Activated CD4-positive, alpha-beta T cell treated with anti-CD3 and anti-CD28 coated beads, Interleukin-2, amount 10 ng/mL, durations not matched to agents 7 days and 5 days (primary cell): Measurements from ENCODE around the gene AGBL1. TPM values are rescaled to one million over a fixed set of nuclear protein-coding genes. Genes with fewer than 3 reads are reported as not detected.
"Not testable (repeated sequence)": the region's sequence is repeated elsewhere in the genome, so short reads cannot be mapped to it uniquely, and the experiment has no call there.

Experiments
- CTCF ChIA-PET: fragments of 350-600 bp; sonication (Branson Sonifier 250); formaldehyde crosslinking; loops from one replicate; lab custom pipeline; 2021; ENCODE audit warnings: antibody characterized with exemption; lab: Charles Lee
- POLR2A ChIA-PET: fragments of 350-600 bp; sonication (Branson Sonifier 250); formaldehyde crosslinking; loops from one replicate; lab custom pipeline; 2021; ENCODE audit warnings: antibody characterized with exemption; lab: Charles Lee
- DNase-seq: peaks from one replicate; pipeline ENCODE4 v3.0.0-alpha.2; 2020
- H3K27ac Mint-ChIP-seq: one replicate; pipeline ENCODE4 v1.8.0; 2021; ENCODE audit warnings: mild to moderate bottlenecking, moderate library complexity, mixed read lengths
- H3K27me3 Mint-ChIP-seq: one replicate; pipeline ENCODE4 v1.8.0; 2021; ENCODE audit warnings: mixed read lengths
- H3K36me3 Mint-ChIP-seq: one replicate; pipeline ENCODE4 v1.8.0; 2021; ENCODE audit warnings: low read depth, mixed read lengths
- H3K4me1 Mint-ChIP-seq: one replicate; pipeline ENCODE4 v1.8.0; 2021; ENCODE audit warnings: mixed read lengths
- H3K4me3 Mint-ChIP-seq: one replicate; pipeline ENCODE4 v1.8.0; 2021; ENCODE audit warnings: mild to moderate bottlenecking, moderate library complexity, mixed read lengths
- H3K9me3 Mint-ChIP-seq: one replicate; pipeline ENCODE4 v1.8.0; 2021; ENCODE audit warnings: mixed read lengths
- total RNA-seq, 2 experiments: library from RNA; stranded (reverse); gene quantifications; one replicate each; pipeline ENCODE4 v1.2.3, GENCODE V29; 2021

Gene AGBL1
- total RNA-seq, 2 experiments from 2014 or later = not detected

GRCh38 chr15:86876387-86876944, 796.8 kb downstream of the AGBL1 start:
- CTCF ChIA-PET = no interaction called here

GRCh38 chr15:86877171-86877631, 797.5 kb downstream of the AGBL1 start:
- CTCF ChIA-PET = no interaction called here
- Mint-ChIP-seq H3K9me3 (no peaks in the 10 kb centered on the region), H3K4me1 (no peaks in the 10 kb centered on the region), H3K4me3 (no peak overlapping the region), H3K27me3 (no peaks in the 10 kb centered on the region), H3K36me3 (no peaks in the 10 kb centered on the region), H3K27ac (no peak overlapping the region)
- DNase-seq = no peak
- POLR2A ChIA-PET = no interaction called here

More at GRCh38 chr15:86876387-86876944, 796.8 kb downstream of the AGBL1 start:
- no peaks in the 10 kb centered on the region for H3K27me3 Mint-ChIP-seq
- POLR2A ChIA-PET = no interaction called here
- H3K27ac Mint-ChIP-seq = no peak overlapping the region
- no peaks in the 10 kb centered on the region for H3K4me1 Mint-ChIP-seq
- DNase-seq = no peak
- H3K4me3 Mint-ChIP-seq = no peak overlapping the region
- H3K36me3 Mint-ChIP-seq = no peaks in the 10 kb centered on the region
- H3K9me3 Mint-ChIP-seq = no peaks in the 10 kb centered on the region

DNA sequence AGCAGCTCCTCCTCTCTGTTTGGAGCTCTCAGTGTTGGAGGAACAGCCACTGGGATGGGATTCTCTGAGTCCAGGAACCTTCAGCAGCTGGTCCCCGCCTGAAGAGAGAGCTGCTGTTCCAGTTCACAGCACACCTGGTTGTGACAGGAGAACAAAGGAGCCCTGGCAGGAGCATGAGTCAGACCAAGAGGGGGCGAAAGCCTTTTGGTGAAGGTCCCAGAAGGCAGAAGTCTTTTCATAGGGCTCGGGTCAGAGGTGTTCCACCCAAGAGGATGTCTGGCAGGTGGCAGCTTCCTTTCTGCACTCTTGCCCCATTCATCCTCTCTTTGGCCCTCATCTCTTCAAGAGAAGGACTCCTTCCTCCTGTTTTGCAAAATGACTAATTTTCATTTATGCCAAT, 799.2 kb downstream of the AGBL1 start:
- CTCF ChIA-PET, H3K27me3 Mint-ChIP-seq, H3K27ac Mint-ChIP-seq, DNase-seq, H3K4me3 Mint-ChIP-seq, H3K4me1 Mint-ChIP-seq, H3K36me3 Mint-ChIP-seq, POLR2A ChIA-PET, H3K9me3 Mint-ChIP-seq: not testable (repeated sequence)

DNA sequence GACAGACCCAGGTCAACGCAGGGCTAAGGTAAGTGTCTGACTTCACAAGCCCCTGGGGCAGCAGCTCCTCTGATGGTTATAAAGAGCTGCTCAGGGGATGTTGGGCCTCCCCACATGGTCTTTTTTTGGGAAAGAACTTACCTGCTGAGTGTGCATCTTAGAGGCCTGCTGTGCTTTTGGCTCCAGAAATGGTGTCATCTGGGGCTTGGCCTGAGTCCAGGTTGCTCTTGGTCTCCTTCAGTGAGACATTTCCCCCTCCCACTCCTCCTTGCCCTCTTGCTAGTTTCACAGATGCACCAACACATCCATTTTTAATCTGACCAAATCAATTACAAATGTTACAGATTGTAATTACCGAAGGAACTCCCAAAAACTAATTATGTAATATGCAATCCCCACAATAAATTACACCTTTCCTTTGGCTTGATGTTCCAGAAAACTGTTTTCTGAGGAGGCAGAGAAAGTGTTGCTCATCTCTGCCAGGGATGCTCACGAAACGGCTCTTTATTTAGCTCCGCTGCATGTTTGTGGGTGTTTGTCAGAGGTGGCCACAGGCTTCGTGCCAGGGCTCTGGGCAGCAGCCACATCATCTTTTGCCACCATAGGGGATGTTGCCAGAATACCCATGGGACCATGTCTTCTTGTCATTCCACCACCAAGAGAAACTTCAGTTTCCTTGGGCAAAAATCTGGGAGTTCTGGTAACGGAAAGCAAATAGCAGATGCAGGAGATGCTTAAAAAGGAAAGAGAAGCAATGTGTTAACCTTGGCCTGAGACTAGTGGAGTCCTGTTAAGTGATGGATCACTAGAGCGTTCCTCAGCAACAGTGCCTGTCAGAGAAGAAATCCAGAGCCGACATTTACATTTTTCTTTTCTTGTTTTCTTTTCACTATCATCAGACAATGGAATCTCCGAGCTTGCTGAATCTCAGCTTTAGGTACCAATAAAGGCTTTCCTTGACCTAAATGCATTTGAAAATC, 799.9 kb downstream of the AGBL1 start:
- Mint-ChIP-seq H3K4me3 (no peak overlapping the region), H3K27me3 (peaks cover 4% of the 10 kb centered on the region), H3K9me3 (no peaks in the 10 kb centered on the region), H3K27ac (no peak overlapping the region), H3K4me1 (no peaks in the 10 kb centered on the region), H3K36me3 (no peaks in the 10 kb centered on the region)
- ChIA-PET CTCF (interaction anchor here (0.7 kb wide), 1 partner anchor 119 kb away, joined by 3 read pairs; no protein-coding TSS in a partner anchor), POLR2A (no interaction called here)
- no peak for DNase-seq

- Mint-ChIP-seq H3K36me3 (no peaks in the 10 kb centered on the region), H3K4me1 (no peaks in the 10 kb centered on the region), H3K4me3 (no peak overlapping the region), H3K9me3 (no peaks in the 10 kb centered on the region), H3K27ac (no peak overlapping the region), H3K27me3 (peaks cover 8% of the 10 kb centered on the region)
- POLR2A ChIA-PET = no interaction called here
- no peak for DNase-seq
- CTCF ChIA-PET = no interaction called here
These were observed 805.9 kb downstream of the AGBL1 start for GRCh38 chr15:86885616-86886015.

GRCh38 chr15:86892774-86893449, 813.2 kb downstream of the AGBL1 start:
- H3K9me3 Mint-ChIP-seq = no peaks in the 10 kb centered on the region
- H3K4me3 Mint-ChIP-seq = no peak overlapping the region
- POLR2A ChIA-PET = no interaction called here
- no peaks in the 10 kb centered on the region for H3K4me1 Mint-ChIP-seq
- no peak for DNase-seq
- H3K27ac Mint-ChIP-seq = no peak overlapping the region
- H3K36me3 Mint-ChIP-seq = no peaks in the 10 kb centered on the region
- CTCF ChIA-PET = no interaction called here
- peaks cover 3% of the 10 kb centered on the region for H3K27me3 Mint-ChIP-seq

- Mint-ChIP-seq H3K4me1 (no peaks in the 10 kb centered on the region), H3K4me3 (no peak overlapping the region), H3K36me3 (no peaks in the 10 kb centered on the region), H3K9me3 (no peaks in the 10 kb centered on the region), H3K27me3 (peaks cover 3% of the 10 kb centered on the region), H3K27ac (no peak overlapping the region)
- ChIA-PET POLR2A (no interaction called here), CTCF (no interaction called here)
- no peak for DNase-seq
These were observed 814.6 kb downstream of the AGBL1 start for GRCh38 chr15:86894269-86894668.

DNA sequence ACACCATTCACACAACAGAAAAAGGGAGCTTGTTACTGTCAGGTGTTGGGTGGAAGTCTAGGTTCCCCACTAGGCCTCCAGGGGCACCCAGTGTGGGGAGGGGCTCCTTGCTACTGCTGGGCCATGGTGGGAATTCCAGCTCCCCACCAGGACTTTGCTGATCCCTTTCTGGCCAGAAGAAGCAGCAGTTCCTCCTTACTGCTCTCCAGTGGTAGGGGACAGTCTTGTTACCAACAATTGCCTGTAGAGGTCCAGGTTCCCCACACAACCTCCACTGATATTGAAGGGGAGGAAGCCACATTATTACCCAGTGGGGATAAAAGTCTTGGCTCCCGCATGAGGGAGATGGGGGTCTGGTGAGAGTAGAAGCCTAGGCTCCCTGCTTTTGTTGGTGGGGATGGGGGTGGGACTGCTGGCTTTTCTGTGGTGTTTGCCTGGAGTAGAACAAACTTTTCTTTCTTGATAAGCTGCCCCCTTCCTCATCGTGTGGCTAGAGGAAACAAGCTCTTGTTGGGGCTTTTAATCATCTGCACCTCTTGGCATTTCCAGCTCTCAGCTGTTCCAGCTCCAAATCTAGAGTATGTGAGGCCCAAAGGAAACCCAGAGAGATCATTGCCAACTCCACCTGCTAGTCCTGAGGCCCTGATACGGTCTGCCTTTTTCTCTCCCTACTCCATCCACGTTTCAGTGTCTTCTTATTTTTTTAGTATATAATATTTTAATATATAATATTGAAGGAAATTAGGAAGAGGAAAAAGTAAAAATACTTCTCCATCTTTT, 824.2 kb downstream of the AGBL1 start:
- Mint-ChIP-seq H3K4me1 (no peaks in the 10 kb centered on the region), H3K27me3 (no peaks in the 10 kb centered on the region), H3K9me3 (no peaks in the 10 kb centered on the region), H3K4me3 (no peak overlapping the region), H3K27ac (no peak overlapping the region), H3K36me3 (no peaks in the 10 kb centered on the region)
- no peak for DNase-seq
- POLR2A ChIA-PET = no interaction called here
- CTCF ChIA-PET = no interaction called here

DNA sequence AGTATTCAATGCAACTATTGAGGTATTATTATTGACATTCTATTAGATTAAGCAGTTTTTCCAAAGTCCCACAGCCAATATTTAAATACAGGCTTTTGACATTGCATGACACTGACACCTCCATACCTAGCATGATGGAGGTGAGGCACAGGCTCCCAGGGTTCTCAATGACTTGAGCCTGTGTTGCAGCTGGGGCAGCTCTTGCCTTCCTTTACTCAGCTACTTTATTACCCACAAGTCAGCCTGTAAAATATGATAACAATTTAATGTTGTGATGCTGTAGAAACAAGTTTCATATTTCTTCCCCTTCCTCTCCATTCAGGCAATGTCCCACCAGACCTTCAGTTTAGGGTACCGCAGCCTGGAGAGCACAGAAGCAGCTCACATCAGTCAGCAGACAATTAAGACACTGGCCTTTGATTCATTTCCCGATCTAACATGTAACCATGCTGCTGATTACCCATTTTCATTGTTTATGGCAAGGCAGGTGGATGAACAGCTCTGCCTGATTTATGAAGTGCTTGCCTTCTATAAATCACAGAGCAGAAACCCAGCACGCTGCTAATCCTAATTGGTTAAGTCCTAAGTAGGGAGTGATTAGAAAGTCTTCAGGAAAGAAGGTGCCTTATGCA, 826.1 kb downstream of the AGBL1 start:
- Mint-ChIP-seq H3K9me3 (no peaks in the 10 kb centered on the region), H3K4me1 (no peaks in the 10 kb centered on the region), H3K4me3 (no peak overlapping the region), H3K27ac (no peak overlapping the region), H3K36me3 (no peaks in the 10 kb centered on the region), H3K27me3 (no peaks in the 10 kb centered on the region)
- ChIA-PET POLR2A (no interaction called here), CTCF (no interaction called here)
- DNase-seq = no peak

- no peak for DNase-seq
- H3K36me3 Mint-ChIP-seq = no peaks in the 10 kb centered on the region
- no peaks in the 10 kb centered on the region for H3K27me3 Mint-ChIP-seq
- H3K9me3 Mint-ChIP-seq = no peaks in the 10 kb centered on the region
- H3K4me1 Mint-ChIP-seq = no peaks in the 10 kb centered on the region
- ChIA-PET POLR2A (no interaction called here), CTCF (no interaction called here)
- H3K4me3 Mint-ChIP-seq = no peak overlapping the region
- no peak overlapping the region for H3K27ac Mint-ChIP-seq
These were observed 826.7 kb downstream of the AGBL1 start for GRCh38 chr15:86906376-86906775.

GRCh38 chr15:86911022-86911421, 831.4 kb downstream of the AGBL1 start:
- CTCF ChIA-PET = no interaction called here
- H3K27ac Mint-ChIP-seq = no peak overlapping the region
- no peaks in the 10 kb centered on the region for H3K9me3 Mint-ChIP-seq
- no peak overlapping the region for H3K4me3 Mint-ChIP-seq
- POLR2A ChIA-PET = no interaction called here
- no peaks in the 10 kb centered on the region for H3K36me3 Mint-ChIP-seq
- H3K4me1 Mint-ChIP-seq = no peaks in the 10 kb centered on the region
- no peak for DNase-seq
- no peaks in the 10 kb centered on the region for H3K27me3 Mint-ChIP-seq

- Mint-ChIP-seq H3K4me3 (no peak overlapping the region), H3K36me3 (no peaks in the 10 kb centered on the region), H3K9me3 (no peaks in the 10 kb centered on the region), H3K27me3 (no peaks in the 10 kb centered on the region), H3K4me1 (no peaks in the 10 kb centered on the region), H3K27ac (no peak overlapping the region)
- CTCF ChIA-PET = no interaction called here
- POLR2A ChIA-PET = no interaction called here
- DNase-seq = no peak
These were observed 833.0 kb downstream of the AGBL1 start for GRCh38 chr15:86912661-86913060.
